PC-3 (cell line): ENCODE data around the gene METAP2. TPM values are rescaled to one million over a fixed set of nuclear protein-coding genes. Genes with fewer than 3 reads are reported as not detected.
"Not testable (repeated sequence)": the region's sequence is repeated elsewhere in the genome, so short reads cannot be mapped to it uniquely, and the experiment has no call there.

Source experiments
- ATAC-seq: fragments of 200-7000 bp; cut with Tn5 transposase; 2 replicates; pipeline ENCODE4 v1.9.1; 2020; ENCODE audit warnings: mild to moderate bottlenecking, moderate library complexity
- BruUV-seq: library from RNA; stranded (reverse); fragments of 400-500 nt; replicated peaks from 2 replicates; lab custom pipeline; 2021; lab: Mats Ljungman, UMichigan
- CTCF ChIA-PET: fragments of 300-600 bp; sonication (Branson Sonifier 250); formaldehyde crosslinking; loops from one replicate; lab custom pipeline; 2022; ENCODE audit warnings: antibody characterized with exemption; lab: Charles Lee
- POLR2A ChIA-PET: fragments of 300-600 bp; sonication (Branson Sonifier 250); formaldehyde crosslinking; loops from one replicate; lab custom pipeline; 2022; ENCODE audit warnings: antibody characterized with exemption; ENCODE audit not compliant: unreplicated experiment; lab: Charles Lee
- DNase-seq: peaks from one replicate; pipeline ENCODE4 v3.0.0-alpha.2; 2015
- H2AFZ ChIP-seq: fragments of 300-600 bp; sonication (generic); 2 replicates; pipeline ENCODE4 v1.6.0; 2016; ENCODE audit warnings: antibody characterized with exemption, low read length
- H3F3A ChIP-seq: fragments of 300-600 bp; sonication (generic); one replicate; pipeline ENCODE4 v1.6.0; 2017; ENCODE audit warnings: antibody characterized with exemption, low read length, control low read depth, mild to moderate bottlenecking; ENCODE audit not compliant: unreplicated experiment
- H3K27ac ChIP-seq: fragments of 300-600 bp; sonication (generic); 2 replicates; pipeline ENCODE4 v1.5.1; 2016; ENCODE audit warnings: mild to moderate bottlenecking, low read length
- H3K27me3 ChIP-seq: fragments of 300-600 bp; sonication (generic); 2 replicates; pipeline ENCODE4 v1.6.1; 2016; ENCODE audit warnings: low read length, mixed read lengths
- H3K36me3 ChIP-seq: fragments of 300-600 bp; sonication (generic); 2 replicates; pipeline ENCODE4 v1.6.1; 2016; ENCODE audit warnings: low read depth, mixed run types, low read length, mixed read lengths
- H3K4me1 ChIP-seq: fragments of 300-600 bp; sonication (generic); 2 replicates; pipeline ENCODE4 v1.5.1; 2016; ENCODE audit warnings: low read length; ENCODE audit not compliant: insufficient read depth
- H3K4me2 ChIP-seq: fragments of 300-600 bp; sonication (generic); 2 replicates; pipeline ENCODE4 v1.6.0; 2016; ENCODE audit warnings: low read length
- H3K4me3 ChIP-seq: fragments of 300-600 bp; sonication (generic); 2 replicates; pipeline ENCODE4 v1.5.1; 2016; ENCODE audit warnings: mild to moderate bottlenecking, low read length, mixed read lengths
- H3K79me2 ChIP-seq: fragments of 300-600 bp; sonication (generic); 2 replicates; pipeline ENCODE4 v1.6.1; 2017; ENCODE audit warnings: low read length, mixed read lengths
- H3K9ac ChIP-seq: fragments of 300-600 bp; sonication (generic); 2 replicates; pipeline ENCODE4 v1.6.0; 2016; ENCODE audit warnings: mild to moderate bottlenecking, low read length
- H3K9me2 ChIP-seq: fragments of 300-600 bp; sonication (generic); replicated peaks from 2 replicates; pipeline ENCODE4 v1.6.1; 2016; ENCODE audit warnings: mixed run types, low read length, mixed read lengths
- H3K9me3 ChIP-seq: fragments of 300-600 bp; sonication (generic); 2 replicates; pipeline ENCODE4 v1.6.1; 2016; ENCODE audit warnings: low read length, mixed read lengths
- H4K20me1 ChIP-seq: fragments of 300-600 bp; sonication (generic); 2 replicates; pipeline ENCODE4 v1.6.1; 2016; ENCODE audit warnings: low read length, mixed read lengths
- EZH2 ChIP-seq: fragments of 300-600 bp; sonication (generic); IDR thresholded peaks from one replicate; pipeline ENCODE4 v1.6.1; 2017; ENCODE audit warnings: antibody characterized with exemption, mild to moderate bottlenecking, low read length; ENCODE audit not compliant: unreplicated experiment
- EZH2phosphoT487 ChIP-seq: fragments of 300-600 bp; sonication (generic); IDR thresholded peaks from 2 replicates; pipeline ENCODE4 v1.6.1; 2018; ENCODE audit warnings: mild to moderate bottlenecking, antibody characterized with exemption, low read length, borderline replicate concordance
- intact Hi-C: fragments of 100-400 bp; cut with micrococcal nuclease; formaldehyde crosslinking; loops from 2 replicates; pipeline ENCODE4 v1.9.0; 2023
- total RNA-seq: library from RNA; depleted of rRNA; stranded (reverse); fragments of >200 nt; gene quantifications from 2 replicates; pipeline ENCODE4 v1.2.3, GENCODE V29; 2014
- TF ChIP-seq, protein P1 (sequence below): fragments of 300-600 bp; sonication (generic); conservative IDR thresholded peaks from 2 replicates; pipeline ENCODE4 v1.5.1; 2017; ENCODE audit warnings: antibody characterized with exemption, low read depth, mild to moderate bottlenecking, low read length

METAP2 gene
- total RNA-seq, 1 experiment from 2014 or later, result 79.2 TPM

DNA sequence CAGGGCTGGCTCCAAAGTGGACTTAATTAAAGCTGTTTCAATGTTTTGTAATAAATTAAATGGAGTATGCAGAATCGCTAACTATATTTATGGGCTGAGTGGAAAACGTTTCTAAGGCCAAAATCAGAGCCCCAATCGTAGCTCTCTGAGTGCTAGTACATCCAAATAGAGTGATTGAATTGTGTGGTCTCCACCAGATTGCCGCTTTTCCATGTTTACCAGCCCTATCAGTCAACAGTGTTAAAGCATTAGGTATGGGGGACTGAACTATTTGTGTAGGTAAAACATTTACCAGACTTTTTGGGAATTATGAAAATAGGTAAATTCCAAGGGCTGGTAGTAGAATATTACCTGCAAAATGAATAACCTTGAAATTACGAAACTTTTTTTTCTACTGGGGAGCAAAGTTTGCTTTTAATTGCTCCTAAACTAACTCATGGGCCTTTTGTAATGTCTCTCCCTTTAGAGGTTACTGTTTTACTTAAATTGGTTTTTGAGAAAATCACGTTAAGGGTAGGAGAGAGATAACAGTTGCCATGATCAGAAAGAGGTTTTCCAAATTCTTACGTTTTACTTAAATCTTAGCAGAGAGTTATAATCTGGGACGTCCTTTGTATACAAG, 28.0 kb upstream of the METAP2 start:
- Histone ChIP-seq H2AFZ (no peak overlapping the region), H3K4me3 (no peak overlapping the region), H3F3A (no peaks in the 10 kb centered on the region), H3K79me2 (no peaks in the 10 kb centered on the region), H3K36me3 (no peaks in the 10 kb centered on the region), H3K4me1 (peaks cover 8% of the 10 kb centered on the region), H3K4me2 (no peak overlapping the region), H3K9me3 (no peaks in the 10 kb centered on the region), H3K9me2 (no peaks in the 10 kb centered on the region), H3K27me3 (no peaks in the 10 kb centered on the region), H3K9ac (no peak overlapping the region), H3K27ac (no peak overlapping the region), H4K20me1 (no peaks in the 10 kb centered on the region)
- intact Hi-C loops, result no loop called here
- ATAC-seq, result no peak
- BruUV-seq, result no TSS peak
- TF ChIP-seq EZH2 (no peak), EZH2phosphoT487 (no peak)
- TF ChIP-seq, protein P1, sequence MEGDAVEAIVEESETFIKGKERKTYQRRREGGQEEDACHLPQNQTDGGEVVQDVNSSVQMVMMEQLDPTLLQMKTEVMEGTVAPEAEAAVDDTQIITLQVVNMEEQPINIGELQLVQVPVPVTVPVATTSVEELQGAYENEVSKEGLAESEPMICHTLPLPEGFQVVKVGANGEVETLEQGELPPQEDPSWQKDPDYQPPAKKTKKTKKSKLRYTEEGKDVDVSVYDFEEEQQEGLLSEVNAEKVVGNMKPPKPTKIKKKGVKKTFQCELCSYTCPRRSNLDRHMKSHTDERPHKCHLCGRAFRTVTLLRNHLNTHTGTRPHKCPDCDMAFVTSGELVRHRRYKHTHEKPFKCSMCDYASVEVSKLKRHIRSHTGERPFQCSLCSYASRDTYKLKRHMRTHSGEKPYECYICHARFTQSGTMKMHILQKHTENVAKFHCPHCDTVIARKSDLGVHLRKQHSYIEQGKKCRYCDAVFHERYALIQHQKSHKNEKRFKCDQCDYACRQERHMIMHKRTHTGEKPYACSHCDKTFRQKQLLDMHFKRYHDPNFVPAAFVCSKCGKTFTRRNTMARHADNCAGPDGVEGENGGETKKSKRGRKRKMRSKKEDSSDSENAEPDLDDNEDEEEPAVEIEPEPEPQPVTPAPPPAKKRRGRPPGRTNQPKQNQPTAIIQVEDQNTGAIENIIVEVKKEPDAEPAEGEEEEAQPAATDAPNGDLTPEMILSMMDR, result no peak
- POLR2A ChIA-PET, result no interaction called here
- CTCF ChIA-PET, result interaction anchor here (0.8 kb wide), 1 partner anchor 89 kb away, joined by 3 read pairs; no protein-coding TSS in a partner anchor
- no peak for DNase-seq

DNA sequence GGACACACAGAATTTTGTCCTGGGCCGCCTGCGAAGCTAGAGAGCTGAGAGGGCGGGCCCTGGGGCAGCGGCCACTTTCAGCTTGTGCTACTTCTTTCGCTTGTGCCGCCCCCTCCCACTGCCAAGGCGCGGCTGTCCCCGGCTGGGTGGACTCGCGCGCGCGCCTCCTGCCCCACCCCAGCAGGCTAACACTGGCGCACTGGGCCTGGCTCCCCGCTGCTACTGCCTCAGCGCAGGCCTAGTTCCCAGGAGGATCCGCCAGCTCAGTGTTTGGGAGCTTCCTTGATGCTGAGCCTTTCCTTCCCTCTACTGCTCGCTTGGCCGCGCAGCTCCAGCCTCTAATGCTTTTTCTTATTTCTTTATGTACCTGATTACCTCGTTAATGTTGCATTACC, 27.4 kb upstream of the METAP2 start:
- DNase-seq (no peak), ATAC-seq (no peak)
- Histone ChIP-seq H3F3A (no peaks in the 10 kb centered on the region), H3K36me3 (no peaks in the 10 kb centered on the region), H2AFZ (no peak overlapping the region), H4K20me1 (no peaks in the 10 kb centered on the region), H3K4me3 (no peak overlapping the region), H3K27me3 (no peaks in the 10 kb centered on the region), H3K4me1 (peaks cover 8% of the 10 kb centered on the region), H3K27ac (no peak overlapping the region), H3K9me2 (no peaks in the 10 kb centered on the region), H3K9me3 (no peaks in the 10 kb centered on the region), H3K4me2 (no peak overlapping the region), H3K9ac (no peak overlapping the region), H3K79me2 (no peaks in the 10 kb centered on the region)
- TF ChIP-seq EZH2phosphoT487 (no peak), EZH2 (no peak)
- TF ChIP-seq, protein P1, result no peak
- BruUV-seq, result no TSS peak
- POLR2A ChIA-PET, result no interaction called here
- intact Hi-C loops, result no loop called here
- CTCF ChIA-PET, result interaction anchor here (0.8 kb wide), 1 partner anchor 88 kb away, joined by 3 read pairs; no protein-coding TSS in a partner anchor

DNA sequence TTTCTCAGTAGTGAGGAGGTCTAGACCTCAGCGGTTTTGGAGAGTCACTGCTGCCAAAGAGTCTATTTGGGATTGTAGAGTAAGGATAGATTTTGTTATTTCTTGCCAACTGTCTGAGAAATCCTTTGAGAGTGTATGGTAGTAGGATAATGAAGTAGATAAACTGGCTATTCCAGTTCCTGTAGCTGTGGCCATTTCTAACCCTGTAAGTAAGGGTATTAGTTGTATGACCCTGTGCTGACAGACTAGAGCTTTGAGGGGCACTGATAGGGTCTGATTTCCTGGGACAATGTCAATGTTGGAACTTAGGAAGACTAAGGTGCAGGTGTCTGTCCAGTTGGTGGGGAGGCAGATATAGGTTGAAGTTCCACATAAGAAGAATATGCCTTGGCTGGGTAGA, 24.3 kb upstream of the METAP2 start:
- BruUV-seq, H3F3A ChIP-seq, H3K27me3 ChIP-seq, H3K79me2 ChIP-seq, H4K20me1 ChIP-seq, H3K4me2 ChIP-seq, CTCF ChIA-PET, H3K27ac ChIP-seq, H3K4me1 ChIP-seq, H3K9me2 ChIP-seq, H3K9ac ChIP-seq, H3K36me3 ChIP-seq, H3K9me3 ChIP-seq, H3K4me3 ChIP-seq, ATAC-seq, POLR2A ChIA-PET, intact Hi-C loops: not testable (repeated sequence)
- DNase-seq, result peak; percentile 41
- H2AFZ ChIP-seq, result peak overlapping the region; percentile 30; the same call in 1 of the 2 replicates

DNA sequence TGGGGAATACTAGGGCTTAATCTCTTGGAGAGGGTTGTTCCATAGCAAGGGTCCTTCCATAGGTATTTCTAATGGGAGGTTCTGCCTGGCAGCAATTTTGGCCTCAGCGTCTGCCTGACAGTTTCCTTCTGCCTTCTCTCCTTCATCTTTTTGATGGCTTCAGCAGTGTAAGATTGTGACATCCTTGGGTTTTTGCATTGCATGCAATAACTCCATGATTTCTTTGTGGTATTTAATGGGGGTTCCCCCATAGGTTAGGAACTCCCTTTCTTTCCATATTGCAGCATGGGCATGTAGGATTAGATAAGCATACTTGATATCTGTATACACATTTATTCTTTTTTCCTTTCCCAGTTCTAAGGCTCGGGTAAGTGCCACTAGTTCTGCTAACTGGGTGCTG, 21.5 kb upstream of the METAP2 start:
- POLR2A ChIA-PET, H4K20me1 ChIP-seq, H3F3A ChIP-seq, H3K9me3 ChIP-seq, H3K4me2 ChIP-seq, H3K4me3 ChIP-seq, H3K36me3 ChIP-seq, ATAC-seq, H3K79me2 ChIP-seq, H2AFZ ChIP-seq, H3K9me2 ChIP-seq, H3K27ac ChIP-seq, DNase-seq, CTCF ChIA-PET, H3K27me3 ChIP-seq, H3K9ac ChIP-seq, intact Hi-C loops, BruUV-seq: not testable (repeated sequence)
- H3K4me1 ChIP-seq, result peaks cover 13% of the 10 kb centered on the region

DNA sequence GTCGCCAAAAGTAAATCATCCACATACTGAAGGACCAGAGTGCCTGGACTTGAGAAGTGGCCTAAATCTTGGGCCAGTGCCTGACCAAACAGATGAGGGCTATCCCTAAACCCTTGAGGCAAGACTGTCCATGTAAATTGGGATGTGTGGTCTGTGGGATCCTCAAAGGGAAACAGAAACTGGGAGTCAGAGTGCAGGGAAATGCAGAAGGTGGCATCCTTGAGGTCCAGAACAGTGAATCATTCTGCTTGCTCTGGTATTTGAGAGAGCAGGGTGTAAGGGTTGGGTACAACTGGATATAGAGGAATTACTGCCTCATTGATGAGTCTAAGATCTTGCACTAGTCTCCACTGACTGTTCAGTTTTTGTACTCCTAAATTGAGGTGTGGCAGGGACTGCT, 20.1 kb upstream of the METAP2 start:
- H3F3A ChIP-seq, H3K9me3 ChIP-seq, H3K4me2 ChIP-seq, H3K36me3 ChIP-seq, H3K27me3 ChIP-seq, intact Hi-C loops, H3K9ac ChIP-seq, H3K9me2 ChIP-seq, CTCF ChIA-PET, H4K20me1 ChIP-seq, ATAC-seq, H2AFZ ChIP-seq, H3K79me2 ChIP-seq, H3K27ac ChIP-seq, POLR2A ChIA-PET, BruUV-seq, H3K4me3 ChIP-seq: not testable (repeated sequence)
- peaks cover 13% of the 10 kb centered on the region for H3K4me1 ChIP-seq
- DNase-seq, result peak; percentile 32
